GM23338 (cell line): ENCODE data around the gene SEMA5A. TPM values are rescaled to one million over a fixed set of nuclear protein-coding genes. Genes with fewer than 3 reads are reported as not detected.

Experiments used
- ATAC-seq: fragments of 200-7000 bp; cut with Tn5 transposase; 3 replicates; pipeline ENCODE4 v1.9.1; 2020
- DNase-seq: peaks from one replicate; pipeline ENCODE4 v3.0.0-alpha.2; 2015; ENCODE audit warnings: low spot score
- H2AFZ ChIP-seq: fragments of 200-600 bp; sonication (generic); 2 replicates; pipeline ENCODE4 v1.8.0; 2016; ENCODE audit warnings: antibody characterized with exemption, mild to moderate bottlenecking, moderate library complexity
- H3F3A ChIP-seq: fragments of 200-600 bp; sonication (generic); replicated peaks from 2 replicates; pipeline ENCODE4 v1.8.0; 2017; ENCODE audit warnings: antibody characterized with exemption, mixed run types, low read depth
- H3K27ac ChIP-seq: fragments of 200-600 bp; sonication (generic); 2 replicates; pipeline ENCODE4 v1.6.1; 2016; ENCODE audit warnings: low read depth
- H3K27me3 ChIP-seq: fragments of 200-600 bp; sonication (generic); 2 replicates; pipeline ENCODE4 v1.8.0; 2016; ENCODE audit warnings: mild to moderate bottlenecking, mixed run types, moderate library complexity; ENCODE audit not compliant: insufficient read depth
- H3K36me3 ChIP-seq: fragments of 200-600 bp; sonication (generic); 2 replicates; pipeline ENCODE4 v1.8.0; 2016; ENCODE audit warnings: mild to moderate bottlenecking; ENCODE audit not compliant: insufficient read depth
- H3K4me1 ChIP-seq: fragments of 200-600 bp; sonication (generic); 2 replicates; pipeline ENCODE4 v1.8.0; 2016; ENCODE audit warnings: mild to moderate bottlenecking, moderate library complexity; ENCODE audit not compliant: insufficient read depth
- H3K4me2 ChIP-seq: fragments of 200-600 bp; sonication (generic); 2 replicates; pipeline ENCODE4 v1.7.1; 2017; ENCODE audit warnings: mixed run types
- H3K4me3 ChIP-seq: fragments of 200-600 bp; sonication (generic); 2 replicates; pipeline ENCODE4 v1.6.1; 2016; ENCODE audit warnings: mixed run types
- H3K79me2 ChIP-seq: fragments of 200-600 bp; sonication (generic); replicated peaks from 2 replicates; pipeline ENCODE4 v1.8.0; 2017; ENCODE audit warnings: mild to moderate bottlenecking; ENCODE audit not compliant: insufficient read depth
- H3K9me2 ChIP-seq: fragments of 200-600 bp; sonication (generic); 2 replicates; pipeline ENCODE4 v1.8.0; 2017; ENCODE audit not compliant: insufficient read depth
- H4K20me1 ChIP-seq: fragments of 200-600 bp; sonication (generic); replicated peaks from 2 replicates; pipeline ENCODE4 v1.8.0; 2017; ENCODE audit warnings: mild to moderate bottlenecking; ENCODE audit not compliant: insufficient read depth
- H3K27ac Mint-ChIP-seq: 2 replicates; pipeline ENCODE4 v1.8.0; 2020; ENCODE audit warnings: inconsistent platforms, mild to moderate bottlenecking, moderate library complexity, mixed read lengths
- H3K27me3 Mint-ChIP-seq: 3 replicates; pipeline ENCODE4 v1.8.0; 2022; ENCODE audit warnings: low read depth, mild to moderate bottlenecking, moderate library complexity, mixed read lengths, inconsistent platforms; ENCODE audit not compliant: insufficient read depth, poor library complexity
- H3K36me3 Mint-ChIP-seq: 3 replicates; pipeline ENCODE4 v1.8.0; 2021; ENCODE audit warnings: low read depth, mild to moderate bottlenecking, inconsistent platforms, moderate library complexity, mixed read lengths
- H3K4me1 Mint-ChIP-seq: 3 replicates; pipeline ENCODE4 v1.8.0; 2020; ENCODE audit warnings: mild to moderate bottlenecking, inconsistent platforms, mixed read lengths
- H3K4me3 Mint-ChIP-seq: 3 replicates; pipeline ENCODE4 v1.8.0; 2021; ENCODE audit warnings: moderate library complexity, mild to moderate bottlenecking, inconsistent platforms, mixed read lengths
- H3K9me3 Mint-ChIP-seq: 3 replicates; pipeline ENCODE4 v1.8.0; 2020; ENCODE audit warnings: moderate library complexity, mild to moderate bottlenecking, inconsistent platforms, mixed read lengths
- CTCF ChIP-seq, 2 experiments: fragments of 200-600 bp in 1 of 2; sonication (generic) in 1 of 2; conservative IDR thresholded peaks; 2 replicates each; pipeline versions ENCODE4 v1.5.1 to v1.6.1; 2016 to 2017; ENCODE audit warnings: antibody characterized with exemption in 2 of 2, low read depth in 2 of 2, mild to moderate bottlenecking in 2 of 2, moderate library complexity in 1 of 2
- ETS1 ChIP-seq: IDR thresholded peaks from 2 replicates; pipeline ENCODE4 v1.6.1; 2016; ENCODE audit warnings: antibody characterized with exemption
- EZH2 ChIP-seq: fragments of 200-600 bp; sonication (generic); IDR thresholded peaks from one replicate; pipeline ENCODE4 v1.8.0; 2017; ENCODE audit warnings: antibody characterized with exemption, mild to moderate bottlenecking, low read depth; ENCODE audit not compliant: unreplicated experiment
- EZH2phosphoT487 ChIP-seq: fragments of 200-600 bp; sonication (generic); IDR thresholded peaks from one replicate; pipeline ENCODE4 v1.8.1; 2018; ENCODE audit warnings: antibody characterized with exemption; ENCODE audit not compliant: unreplicated experiment
- JUNB ChIP-seq: IDR thresholded peaks from one replicate; pipeline ENCODE4 v1.6.1; 2016; ENCODE audit warnings: antibody characterized with exemption; ENCODE audit not compliant: unreplicated experiment
- NANOG ChIP-seq: IDR thresholded peaks from 2 replicates; pipeline ENCODE4 v1.6.1; 2016; ENCODE audit warnings: antibody characterized with exemption, borderline replicate concordance
- POLR2AphosphoS5 ChIP-seq: IDR thresholded peaks from 2 replicates; pipeline ENCODE4 v1.6.1; 2016; ENCODE audit warnings: antibody characterized with exemption, low read depth
- REST ChIP-seq: IDR thresholded peaks from one replicate; pipeline ENCODE4 v1.6.1; 2018; ENCODE audit warnings: antibody characterized with exemption; ENCODE audit not compliant: unreplicated experiment
- STAT1 ChIP-seq: IDR thresholded peaks from one replicate; pipeline ENCODE4 v1.6.1; 2016; ENCODE audit warnings: antibody characterized with exemption; ENCODE audit not compliant: unreplicated experiment
- ZNF114 ChIP-seq: fragments of 250-450 bp; sonication (Bioruptor Pico); IDR thresholded peaks from 2 replicates; pipeline ENCODE4 v1.5.0; 2020; ENCODE audit warnings: mild to moderate bottlenecking, moderate library complexity
- long read RNA-seq: library from polyadenylated mRNA; unstranded; transcript quantifications from one replicate; pipeline ENCODE4 v2.0.0, GENCODE V29; 2020; ENCODE audit not compliant: unreplicated experiment
- polyA plus RNA-seq: library from polyadenylated mRNA; unstranded; fragments of >200 nt; fragmentation: Nextera tagmentation; extraction: Ambion mirVana; gene quantifications from 2 replicates; pipeline ENCODE4 v1.2.1, GENCODE V29; 2016
- total RNA-seq: library from RNA; depleted of rRNA; stranded (reverse); fragments of >200 nt; shearing (Covaris generic); gene quantifications from 2 replicates; pipeline ENCODE4 v1.2.3, GENCODE V29; 2014; rRNA removed

Gene SEMA5A
- total RNA-seq (6.9 and 8.1 TPM in 2 replicates), polyA plus RNA-seq (1.8 and 2.1 TPM in 2 replicates)
- long read RNA-seq, partial matches to known transcripts: 0 of 2 reads
- long read RNA-seq, other reads (novel, unspliced or antisense): 2 of 2 reads

GRCh38 chr5:9545992-9546851, at the start of gene SEMA5A:
Gene SEMA5A (minus strand): TSS chr5:9546075. CDS start chr5:9379946, 166,129 bp downstream.
- peak; percentile 65 for ATAC-seq
- Mint-ChIP-seq H3K4me3 (peak within 1 kb of the TSS; percentile 95), H3K36me3 (peaks cover 19% of the 10 kb centered on the region), H3K27me3 (peaks cover 5% of the 10 kb centered on the region), H3K27ac (peak within 1 kb of the TSS; percentile 69; the same call in 1 of the 2 replicates), H3K4me1 (peaks cover 20% of the 10 kb centered on the region), H3K9me3 (no peaks in the 10 kb centered on the region)
- H3K4me1 ChIP-seq: peaks cover 12% of the 10 kb centered on the region
- no peaks in the 10 kb centered on the region for H3K9me2 ChIP-seq
- H3K27ac ChIP-seq: peak within 1 kb of the TSS; percentile 39; the same call in 1 of the 2 replicates
- H3F3A ChIP-seq: no peaks in the 10 kb centered on the region
- TF ChIP-seq EZH2: no peak
- TF ChIP-seq STAT1: no peak
- peak; percentile 81 for TF ChIP-seq POLR2AphosphoS5
- TF ChIP-seq ETS1: no peak
- TF ChIP-seq NANOG: no peak
- no peak for TF ChIP-seq ZNF114 (CRISPR knock-in tag)
- TF ChIP-seq EZH2phosphoT487: no peak
- TF ChIP-seq CTCF (conservative IDR thresholded peaks at IDR 0.05; ENCODE audit: low read depth in 2 of 2): no peak
- peak within 1 kb of the TSS; percentile 94 for H2AFZ ChIP-seq
- H3K36me3 ChIP-seq: no peaks in the 10 kb centered on the region
- DNase-seq: peak; percentile 73
- H3K4me2 ChIP-seq: peak within 1 kb of the TSS; percentile 97
- peak within 1 kb of the TSS; percentile 95 for H3K4me3 ChIP-seq
- peaks cover 8% of the 10 kb centered on the region; the same call in 1 of the 2 replicates for H4K20me1 ChIP-seq
- no peaks in the 10 kb centered on the region; the same call in 1 of the 2 replicates for H3K27me3 ChIP-seq
- peaks cover 14% of the 10 kb centered on the region; the same call in 1 of the 2 replicates for H3K79me2 ChIP-seq

- Histone ChIP-seq H3K4me1 (peaks cover 11% of the 10 kb centered on the region), H3K4me2 (no peak overlapping the region), H3K79me2 (no peaks in the 10 kb centered on the region), H3K36me3 (no peaks in the 10 kb centered on the region), H3F3A (no peaks in the 10 kb centered on the region), H3K27me3 (no peaks in the 10 kb centered on the region), H2AFZ (no peak overlapping the region), H3K4me3 (no peak overlapping the region), H4K20me1 (no peaks in the 10 kb centered on the region), H3K27ac (no peak overlapping the region), H3K9me2 (0 out of 2 replicates have a peak, but pooled peaks cover under 1% of the 10 kb centered on the region)
- Mint-ChIP-seq H3K27ac (no peak overlapping the region), H3K9me3 (no peaks in the 10 kb centered on the region), H3K27me3 (peaks cover 3% of the 10 kb centered on the region), H3K4me3 (no peak overlapping the region), H3K36me3 (no peaks in the 10 kb centered on the region), H3K4me1 (peaks cover 28% of the 10 kb centered on the region)
- ATAC-seq (no peak), DNase-seq (no peak)
- TF ChIP-seq EZH2 (no peak), JUNB (no peak), POLR2AphosphoS5 (no peak), REST (no peak), STAT1 (no peak)
These were observed 49.0 kb upstream of the SEMA5A start for GRCh38 chr5:9594913-9595312.
